HG03064 (cell line): ENCODE measurements around the gene PCDH12.
A peak's percentile ranks its signal among the peaks of the same experiment; 100 is the strongest.

Experiments
- ATAC-seq: cut with Tn5 transposase; IDR thresholded peaks from one replicate; pipeline ENCODE4 v1.9.1; 2021; ENCODE audit warnings: low read depth; ENCODE audit not compliant: unreplicated experiment

PCDH12 gene

GRCh38 chr5:141958113-141958512 is at the start of gene PCDH12:
Gene PCDH12, minus strand, starts transcription at chr5:141958202. Its CDS starts 351 bp downstream, at chr5:141957851.
- no peak for ATAC-seq

GRCh38 chr5:142007237-142007544 is 49.2 kb upstream of the PCDH12 start:
- no peak for ATAC-seq

DNA sequence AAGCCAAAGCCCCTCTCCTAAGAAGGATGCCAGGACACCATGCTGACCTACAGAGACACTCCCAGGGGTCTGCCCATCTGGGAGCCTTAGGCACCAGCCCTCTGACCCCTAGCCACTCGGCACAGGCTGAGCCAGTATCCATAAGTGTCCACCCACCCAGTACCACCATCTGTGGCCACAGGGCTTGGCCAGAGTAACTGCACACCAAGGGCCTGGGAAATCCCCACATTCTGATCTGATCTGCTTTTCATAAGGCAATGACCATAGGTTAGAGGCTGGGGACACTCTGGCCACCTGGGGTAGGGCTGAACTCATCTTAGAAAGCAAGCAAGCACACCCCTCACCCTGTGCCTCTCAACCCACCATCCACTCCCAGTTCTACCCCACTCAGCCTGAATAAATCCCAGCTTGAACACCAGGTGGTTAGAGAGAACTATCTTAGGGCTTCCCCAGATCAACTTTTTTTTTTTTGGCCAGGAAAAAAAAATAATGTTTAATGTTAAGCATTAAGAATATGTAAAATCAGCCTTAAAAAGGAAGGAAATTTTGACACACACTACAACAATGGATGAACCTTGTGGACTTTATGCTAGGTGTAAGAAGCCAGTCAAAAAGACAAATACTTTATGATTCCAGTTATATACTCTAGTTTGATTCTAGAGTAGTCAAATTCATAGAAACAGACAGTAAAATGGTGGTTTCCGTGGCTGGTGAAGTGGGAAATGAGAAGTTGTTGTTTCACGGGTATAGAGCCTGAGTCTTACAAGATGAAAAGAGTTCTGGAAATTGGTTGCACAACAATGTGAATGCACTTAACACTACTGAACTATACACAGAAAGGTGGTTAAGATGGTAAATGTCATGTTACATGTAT is 48.6 kb upstream of the PCDH12 start:
- no peak for ATAC-seq

DNA sequence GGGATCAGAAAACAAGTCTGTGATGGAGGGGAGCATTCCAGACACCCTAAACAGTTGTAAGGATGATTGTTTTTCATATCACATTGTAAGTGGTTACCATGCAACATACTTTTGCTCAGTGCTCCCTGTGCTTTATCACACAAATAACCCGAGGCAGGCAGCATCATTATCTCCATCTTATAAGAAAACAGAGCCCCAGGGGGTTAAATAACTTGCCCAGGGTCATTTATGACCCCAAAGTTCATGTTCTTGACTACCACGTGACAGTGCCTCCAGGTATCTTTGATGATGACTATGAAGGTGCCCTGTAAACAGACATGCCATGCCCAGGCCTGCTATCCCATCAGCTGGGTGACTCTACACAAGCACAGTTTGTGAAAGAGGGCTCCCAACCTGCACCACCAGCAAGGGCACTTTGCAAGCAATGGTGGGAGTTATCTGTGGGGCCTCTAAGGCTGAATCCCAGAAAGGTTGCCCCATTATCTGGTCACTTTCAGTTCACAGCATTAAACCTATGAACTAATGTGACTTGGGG is 45.3 kb upstream of the PCDH12 start:
- no peak for ATAC-seq

- ATAC-seq, result no peak
Observed at GRCh38 chr5:142000704-142001484, 42.9 kb upstream of the PCDH12 start.

DNA sequence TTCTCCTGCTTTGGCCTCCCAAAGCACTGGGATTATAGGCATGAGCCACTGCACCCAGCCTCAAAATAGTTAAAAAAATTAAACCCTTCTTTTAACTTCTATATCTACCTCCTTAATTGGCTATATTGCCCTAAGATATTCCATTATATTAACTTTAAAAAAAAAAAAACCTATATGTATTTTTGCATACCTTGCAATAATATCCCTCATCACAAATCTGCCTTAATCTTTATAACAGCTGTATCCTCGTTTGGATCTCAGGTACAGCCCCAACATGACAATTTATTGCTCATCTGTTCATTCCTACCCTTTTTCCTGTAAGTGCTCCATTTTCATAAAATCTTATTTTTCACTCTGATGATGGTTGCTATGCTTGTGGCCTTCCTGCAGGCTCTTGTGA is 42.2 kb upstream of the PCDH12 start:
- no peak for ATAC-seq

- ATAC-seq, result no peak
Observed at GRCh38 chr5:141997358-141997960, 39.5 kb upstream of the PCDH12 start.

DNA sequence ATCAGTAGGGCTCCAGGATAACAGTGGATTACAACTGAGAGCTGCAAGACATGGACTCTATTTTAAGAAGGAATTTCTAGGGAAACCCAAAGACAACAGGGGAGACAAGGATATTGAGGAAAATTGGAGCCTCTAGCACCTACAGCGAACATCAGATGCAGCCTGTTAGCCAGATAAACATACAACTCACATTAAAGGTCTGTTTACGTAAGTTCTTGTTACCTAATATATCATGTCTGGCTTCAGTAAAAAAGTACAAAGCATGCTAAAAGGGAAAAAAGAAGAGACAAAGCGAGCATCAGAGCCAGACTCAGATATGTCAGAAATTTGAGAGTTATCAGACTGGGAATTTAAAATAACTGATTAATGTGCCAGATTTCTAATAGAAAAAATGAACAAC is 37.7 kb upstream of the PCDH12 start:
- no peak for ATAC-seq

GRCh38 chr5:141994511-141995136 is 36.6 kb upstream of the PCDH12 start:
- ATAC-seq, result no peak

DNA sequence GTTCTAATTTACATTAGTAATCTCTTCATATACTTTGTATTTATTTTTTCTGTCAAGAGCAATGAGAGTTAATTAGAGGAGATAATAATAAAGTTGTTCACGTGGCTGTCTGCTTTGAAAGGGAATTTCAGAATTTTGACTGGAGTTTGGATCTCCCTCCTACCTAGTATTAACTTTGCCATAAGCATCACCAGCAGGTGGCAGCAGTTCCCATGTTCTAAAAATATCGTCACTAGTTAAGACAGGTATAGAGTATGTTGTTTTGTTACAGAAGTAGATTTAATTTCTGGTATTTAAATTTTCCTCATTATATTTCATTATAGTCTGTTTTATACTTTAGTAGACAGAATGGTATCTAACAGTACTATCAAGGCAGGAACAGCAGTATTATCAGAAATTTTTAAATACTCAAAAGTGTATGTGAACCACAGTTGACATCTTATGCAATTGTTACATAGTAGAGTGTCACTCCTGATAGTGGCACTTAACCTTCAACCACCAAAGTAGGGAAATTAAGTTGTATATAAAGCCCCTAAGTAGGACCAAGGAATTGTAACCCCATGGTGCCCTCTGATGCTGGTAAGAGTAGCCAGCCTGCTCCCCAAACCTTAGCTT is 34.5 kb upstream of the PCDH12 start:
- ATAC-seq, result no peak

GRCh38 chr5:141989720-141990119 is 31.7 kb upstream of the PCDH12 start:
- no peak for ATAC-seq

- no peak for ATAC-seq
Observed at GRCh38 chr5:141986072-141986471, 28.1 kb upstream of the PCDH12 start.

GRCh38 chr5:141982626-141983025 is 24.6 kb upstream of the PCDH12 start:
- no peak for ATAC-seq

GRCh38 chr5:141978389-141978788 is 20.4 kb upstream of the PCDH12 start:
- no peak for ATAC-seq

- ATAC-seq, result no peak
Observed at GRCh38 chr5:141976176-141976575, 18.2 kb upstream of the PCDH12 start.

GRCh38 chr5:141973871-141974595 is 16.0 kb upstream of the PCDH12 start:
- ATAC-seq, result no peak

DNA sequence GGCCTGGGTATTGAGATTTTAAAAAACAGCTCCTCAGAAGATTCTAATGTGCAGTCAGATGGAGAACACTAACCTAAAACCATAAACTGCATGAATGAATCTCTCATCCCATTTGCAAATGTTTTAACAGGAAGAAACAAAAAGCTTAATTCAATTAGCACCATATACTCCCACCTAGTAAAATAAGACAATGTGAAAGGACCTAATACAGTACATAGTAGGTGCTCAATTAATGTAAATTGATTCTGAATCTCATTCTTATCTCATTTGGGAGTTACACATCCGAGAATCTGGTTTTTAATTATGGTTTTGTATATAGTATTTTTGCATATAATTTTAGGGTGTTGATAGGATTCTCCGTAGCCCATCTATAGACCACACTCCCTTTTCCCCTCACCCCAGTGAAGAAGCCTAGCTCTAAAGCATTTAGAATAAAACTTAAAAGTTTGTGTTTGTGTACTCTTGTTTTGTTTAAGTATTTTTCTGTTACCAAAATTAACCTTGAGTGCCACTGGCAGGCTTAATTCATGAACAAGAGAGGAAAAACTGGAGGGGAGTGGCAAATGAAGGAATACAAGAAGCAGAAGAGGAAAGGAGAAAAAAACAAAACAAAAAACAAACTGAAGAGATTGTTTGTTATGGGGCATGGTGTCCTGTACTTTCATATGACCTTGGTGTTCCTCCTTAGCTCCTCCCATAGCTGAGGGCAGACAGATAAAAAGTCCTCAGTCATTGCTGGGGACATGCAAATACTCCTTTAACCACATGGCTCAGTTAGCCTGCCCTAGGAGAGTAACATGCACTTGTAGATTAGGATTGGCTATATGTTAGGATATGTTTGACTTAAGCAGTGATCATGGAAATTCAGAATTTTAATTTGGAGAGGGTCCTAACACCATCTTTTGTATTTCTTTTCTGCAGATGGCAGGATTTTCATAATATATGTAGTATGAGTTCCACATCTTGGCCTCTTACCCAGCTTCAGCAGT is 12.1 kb upstream of the PCDH12 start:
- peak; percentile 53 for ATAC-seq

GRCh38 chr5:141968914-141969608 is 11.1 kb upstream of the PCDH12 start, which contains the start of gene RNF14:
Gene RNF14, plus strand, starts transcription at chr5:141969105. Its CDS starts 4,484 bp downstream, at chr5:141973589.
- peak; percentile 96 for ATAC-seq
